Memory B cell (primary cell): Measurements from ENCODE around the gene DHX34.
"Not testable (repeated sequence)": the region's sequence is repeated elsewhere in the genome, so short reads cannot be mapped to it uniquely, and the experiment has no call there.

Source experiments
- ATAC-seq: fragments of 150-1000 bp; cut with Tn5 transposase; 2 replicates; pipeline ENCODE4 v1.10.0; 2021; ENCODE audit warnings: low read depth, mild to moderate bottlenecking, moderate library complexity
- DNase-seq, 2 donors: peaks; one replicate each; pipeline ENCODE4 v3.0.0; 2022; ENCODE audit warnings: low spot score in 2 of 2
- H3K27ac Mint-ChIP-seq: one replicate; pipeline ENCODE4 v1.8.0; 2022; ENCODE audit warnings: mild to moderate bottlenecking, moderate library complexity, mixed read lengths
- H3K27me3 Mint-ChIP-seq: one replicate; pipeline ENCODE4 v1.8.0; 2022; ENCODE audit warnings: mixed read lengths
- H3K36me3 Mint-ChIP-seq: one replicate; pipeline ENCODE4 v1.8.0; 2022; ENCODE audit warnings: mild to moderate bottlenecking, mixed read lengths
- H3K4me1 Mint-ChIP-seq: one replicate; pipeline ENCODE4 v1.8.0; 2022; ENCODE audit warnings: mixed read lengths
- H3K4me3 Mint-ChIP-seq: one replicate; pipeline ENCODE4 v1.8.0; 2022; ENCODE audit warnings: mild to moderate bottlenecking, moderate library complexity, mixed read lengths
- H3K9me3 Mint-ChIP-seq: one replicate; pipeline ENCODE4 v1.8.0; 2022; ENCODE audit warnings: mixed read lengths

DHX34 gene

GRCh38 chr19:47381653-47382279 lies 32.7 kb downstream of the DHX34 start:
- ATAC-seq (peak; percentile 77), DNase-seq (no peak)
- Mint-ChIP-seq H3K27me3 (no peaks in the 10 kb centered on the region), H3K4me1 (peaks cover 16% of the 10 kb centered on the region), H3K36me3 (peaks cover 28% of the 10 kb centered on the region), H3K4me3 (peak overlapping the region; percentile 1), H3K9me3 (peaks cover 3% of the 10 kb centered on the region), H3K27ac (peak overlapping the region; percentile 19)

- not testable (repeated sequence) for ATAC-seq, H3K9me3 Mint-ChIP-seq, DNase-seq, H3K27me3 Mint-ChIP-seq, H3K4me3 Mint-ChIP-seq, H3K27ac Mint-ChIP-seq
- Mint-ChIP-seq H3K4me1 (peaks cover 16% of the 10 kb centered on the region), H3K36me3 (peaks cover 26% of the 10 kb centered on the region)
Measured at GRCh38 chr19:47383890-47384289, 34.8 kb downstream of the DHX34 start.

- H3K36me3 Mint-ChIP-seq, result peaks cover 21% of the 10 kb centered on the region
- H3K27me3 Mint-ChIP-seq, ATAC-seq, H3K4me3 Mint-ChIP-seq, H3K27ac Mint-ChIP-seq, H3K9me3 Mint-ChIP-seq, DNase-seq: not testable (repeated sequence)
- H3K4me1 Mint-ChIP-seq, result peaks cover 16% of the 10 kb centered on the region
Measured at GRCh38 chr19:47384533-47384932, 35.4 kb downstream of the DHX34 start.

GRCh38 chr19:47386582-47386981 lies 37.5 kb downstream of the DHX34 start:
- H3K27ac Mint-ChIP-seq, H3K36me3 Mint-ChIP-seq, H3K4me3 Mint-ChIP-seq, ATAC-seq, DNase-seq, H3K27me3 Mint-ChIP-seq, H3K9me3 Mint-ChIP-seq: not testable (repeated sequence)
- peaks cover 18% of the 10 kb centered on the region for H3K4me1 Mint-ChIP-seq

GRCh38 chr19:47387623-47388022 lies 38.5 kb downstream of the DHX34 start:
- H3K27ac Mint-ChIP-seq, H3K9me3 Mint-ChIP-seq, ATAC-seq, H3K4me3 Mint-ChIP-seq, H3K27me3 Mint-ChIP-seq, H3K36me3 Mint-ChIP-seq, DNase-seq: not testable (repeated sequence)
- peaks cover 12% of the 10 kb centered on the region for H3K4me1 Mint-ChIP-seq

GRCh38 chr19:47388721-47389120 lies 39.6 kb downstream of the DHX34 start:
- H3K4me3 Mint-ChIP-seq, H3K36me3 Mint-ChIP-seq, H3K27ac Mint-ChIP-seq, H3K4me1 Mint-ChIP-seq, H3K9me3 Mint-ChIP-seq, DNase-seq, ATAC-seq: not testable (repeated sequence)
- H3K27me3 Mint-ChIP-seq, result peaks cover 10% of the 10 kb centered on the region

GRCh38 chr19:47389150-47389556 lies 40.0 kb downstream of the DHX34 start:
- H3K27ac Mint-ChIP-seq, result no peak overlapping the region
- no peaks in the 10 kb centered on the region for H3K36me3 Mint-ChIP-seq
- H3K27me3 Mint-ChIP-seq, result peaks cover 12% of the 10 kb centered on the region
- ATAC-seq (no peak), DNase-seq (no peak)
- H3K4me3 Mint-ChIP-seq, result no peak overlapping the region
- no peaks in the 10 kb centered on the region for H3K9me3 Mint-ChIP-seq
- peaks cover 6% of the 10 kb centered on the region for H3K4me1 Mint-ChIP-seq

GRCh38 chr19:47390533-47391488 lies 41.7 kb downstream of the DHX34 start:
- H3K27me3 Mint-ChIP-seq, result peaks cover 18% of the 10 kb centered on the region
- no peak for DNase-seq
- H3K36me3 Mint-ChIP-seq, result no peaks in the 10 kb centered on the region
- ATAC-seq, result peak; percentile 50
- H3K9me3 Mint-ChIP-seq, result no peaks in the 10 kb centered on the region
- no peak overlapping the region for H3K27ac Mint-ChIP-seq
- H3K4me3 Mint-ChIP-seq, result no peak overlapping the region
- peaks cover 6% of the 10 kb centered on the region for H3K4me1 Mint-ChIP-seq

- Mint-ChIP-seq H3K4me3 (no peak overlapping the region), H3K36me3 (no peaks in the 10 kb centered on the region), H3K9me3 (no peaks in the 10 kb centered on the region), H3K27ac (no peak overlapping the region), H3K27me3 (peaks cover 21% of the 10 kb centered on the region), H3K4me1 (peaks cover 6% of the 10 kb centered on the region)
- DNase-seq, result peak; percentile 78 to 86
- peak; percentile 91 for ATAC-seq
Measured at GRCh38 chr19:47391510-47392223, 42.6 kb downstream of the DHX34 start.

GRCh38 chr19:47398707-47399597 lies 49.8 kb downstream of the DHX34 start:
- ATAC-seq (no peak), DNase-seq (no peak)
- Mint-ChIP-seq H3K9me3 (no peaks in the 10 kb centered on the region), H3K4me1 (no peaks in the 10 kb centered on the region), H3K4me3 (no peak overlapping the region), H3K27ac (no peak overlapping the region), H3K36me3 (no peaks in the 10 kb centered on the region), H3K27me3 (peaks cover 34% of the 10 kb centered on the region)

GRCh38 chr19:47402504-47402903 lies 53.4 kb downstream of the DHX34 start:
- Mint-ChIP-seq H3K9me3 (peaks cover 5% of the 10 kb centered on the region), H3K27me3 (peaks cover 44% of the 10 kb centered on the region), H3K4me1 (peaks cover 3% of the 10 kb centered on the region), H3K4me3 (no peak overlapping the region), H3K27ac (no peak overlapping the region), H3K36me3 (no peaks in the 10 kb centered on the region)
- ATAC-seq (no peak), DNase-seq (no peak)

- H3K27me3 Mint-ChIP-seq, result peaks cover 43% of the 10 kb centered on the region
- no peak overlapping the region for H3K27ac Mint-ChIP-seq
- H3K4me3 Mint-ChIP-seq, result no peak overlapping the region
- peaks cover 3% of the 10 kb centered on the region for H3K4me1 Mint-ChIP-seq
- no peaks in the 10 kb centered on the region for H3K36me3 Mint-ChIP-seq
- ATAC-seq (no peak), DNase-seq (no peak)
- H3K9me3 Mint-ChIP-seq, result peaks cover 5% of the 10 kb centered on the region
Measured at GRCh38 chr19:47404334-47405196, 55.5 kb downstream of the DHX34 start.

GRCh38 chr19:47405197-47405550 lies 56.1 kb downstream of the DHX34 start:
- Mint-ChIP-seq H3K9me3 (peaks cover 5% of the 10 kb centered on the region), H3K27ac (no peak overlapping the region), H3K4me3 (no peak overlapping the region), H3K4me1 (peaks cover 3% of the 10 kb centered on the region), H3K36me3 (no peaks in the 10 kb centered on the region), H3K27me3 (peaks cover 43% of the 10 kb centered on the region)
- no peak for DNase-seq
- ATAC-seq, result no peak
